ENCODE measurements around the gene PTPRM.
"Not testable (repeated sequence)": the region's sequence is repeated elsewhere in the genome, so short reads cannot be mapped to it uniquely, and the experiment has no call there.

PTPRM gene

GRCh38 chr18:8424917-8425725 lies 858.0 kb downstream of the PTPRM start:
- peak; percentile 81 for DNase-seq

GRCh38 chr18:8426401-8426800 lies 859.3 kb downstream of the PTPRM start:
- no peak for DNase-seq

GRCh38 chr18:8427339-8427738 lies 860.2 kb downstream of the PTPRM start:
- DNase-seq: no peak

GRCh38 chr18:8428951-8429350 lies 861.8 kb downstream of the PTPRM start:
- DNase-seq: no peak

- DNase-seq: no peak
Observed at GRCh38 chr18:8431036-8431435, 863.9 kb downstream of the PTPRM start.

- no peak for DNase-seq
Observed at GRCh38 chr18:8433323-8433722, 866.2 kb downstream of the PTPRM start.

GRCh38 chr18:8433771-8434170 lies 866.7 kb downstream of the PTPRM start:
- DNase-seq: no peak

GRCh38 chr18:8435376-8435775 lies 868.3 kb downstream of the PTPRM start:
- no peak for DNase-seq

GRCh38 chr18:8439055-8439454 lies 871.9 kb downstream of the PTPRM start:
- DNase-seq: peak; percentile 55

GRCh38 chr18:8443505-8443904 lies 876.4 kb downstream of the PTPRM start:
- no peak for DNase-seq

- not testable (repeated sequence) for DNase-seq
Observed at GRCh38 chr18:8446936-8447335, 879.8 kb downstream of the PTPRM start.

- DNase-seq: no peak
Observed at GRCh38 chr18:8448130-8448529, 881.0 kb downstream of the PTPRM start.

- no peak for DNase-seq
Observed at GRCh38 chr18:8450013-8450412, 882.9 kb downstream of the PTPRM start.

GRCh38 chr18:8450898-8451665 lies 884.0 kb downstream of the PTPRM start:
- DNase-seq: no peak

GRCh38 chr18:8453528-8453927 lies 886.4 kb downstream of the PTPRM start:
- DNase-seq: no peak

- DNase-seq: no peak
Observed at GRCh38 chr18:8454136-8454535, 887.0 kb downstream of the PTPRM start.

GRCh38 chr18:8455661-8456614 lies 888.8 kb downstream of the PTPRM start:
- no peak for DNase-seq
